NCI-H2081 treated with DMSO at 0.1 percent for 48 hours (cell line): ENCODE measurements around the gene RPS13.
"Not testable (repeated sequence)": the region's sequence is repeated elsewhere in the genome, so short reads cannot be mapped to it uniquely, and the experiment has no call there.

ENCODE experiments used
- DNase-seq: peaks from one replicate; lab custom pipeline; 2025; lab: John Stamatoyannopoulos, UW

RPS13 gene

DNA sequence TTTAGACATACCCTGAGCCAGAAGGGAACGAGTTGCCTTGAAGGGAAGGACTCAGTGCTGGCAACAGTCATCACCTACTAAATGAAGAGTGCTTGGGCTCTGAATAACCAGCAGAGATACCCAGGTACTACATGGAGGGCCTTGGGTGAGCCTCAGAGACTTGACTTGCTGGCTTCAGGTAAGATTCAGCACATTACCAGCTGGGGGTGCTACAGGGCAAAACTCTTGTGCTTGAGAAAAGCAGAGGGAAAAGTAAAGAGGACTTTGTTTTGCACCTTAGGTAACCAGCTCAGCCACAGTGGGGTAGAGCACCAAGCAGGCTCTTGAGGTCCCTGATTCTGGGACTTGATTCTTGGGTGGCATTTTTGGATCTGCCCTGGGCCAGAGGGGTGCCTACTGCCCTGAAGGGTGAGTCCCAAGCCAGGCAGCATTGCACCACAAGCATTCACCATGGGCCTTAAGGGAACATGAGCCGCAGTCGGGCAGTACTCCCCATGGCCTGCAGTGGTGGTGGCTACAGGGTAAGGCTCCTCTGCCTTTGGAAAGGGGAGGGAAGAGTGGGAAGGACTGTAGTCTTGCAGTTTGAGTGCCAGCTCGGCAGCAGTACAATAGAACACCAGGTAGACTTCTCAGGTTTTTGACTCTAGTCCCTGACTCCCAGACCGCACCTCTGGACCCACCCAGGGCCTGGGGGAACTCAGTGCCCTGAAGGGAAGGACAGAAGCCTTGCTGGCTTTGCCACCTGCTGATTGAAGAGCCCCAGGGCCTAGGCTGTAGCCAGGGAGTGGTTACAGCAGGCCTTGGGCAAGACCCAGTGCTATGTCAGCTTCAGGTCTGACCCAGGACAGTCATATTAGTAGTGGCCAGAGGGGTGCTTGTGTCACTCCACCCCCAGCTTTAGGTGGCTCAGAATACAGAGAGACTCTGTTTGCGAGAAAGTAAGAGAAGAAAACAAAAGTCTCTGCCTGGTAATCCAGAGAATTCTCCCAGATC lies 40.5 kb downstream of the RPS13 start:
- no peak for DNase-seq

DNA sequence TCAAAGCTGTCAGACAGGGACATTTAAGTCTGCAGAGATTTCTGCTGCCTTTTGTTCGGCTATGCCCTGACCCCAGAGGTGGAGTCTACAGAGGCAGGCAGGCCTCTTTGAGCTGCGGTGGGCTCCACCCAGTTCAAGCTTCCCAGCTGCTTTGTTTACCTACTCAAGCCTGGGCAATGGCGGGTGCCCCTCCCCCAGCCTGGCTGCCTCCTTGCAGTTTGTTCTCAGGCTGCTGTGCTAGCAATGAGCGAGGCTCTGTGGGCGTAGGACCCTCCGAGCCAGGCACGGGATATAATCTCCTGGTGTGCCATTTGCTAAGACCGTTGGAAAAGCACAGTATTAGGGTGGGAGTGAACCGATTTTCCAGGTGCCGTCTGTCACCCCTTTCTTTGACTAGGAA lies 43.4 kb downstream of the RPS13 start:
- not testable (repeated sequence) for DNase-seq

DNA sequence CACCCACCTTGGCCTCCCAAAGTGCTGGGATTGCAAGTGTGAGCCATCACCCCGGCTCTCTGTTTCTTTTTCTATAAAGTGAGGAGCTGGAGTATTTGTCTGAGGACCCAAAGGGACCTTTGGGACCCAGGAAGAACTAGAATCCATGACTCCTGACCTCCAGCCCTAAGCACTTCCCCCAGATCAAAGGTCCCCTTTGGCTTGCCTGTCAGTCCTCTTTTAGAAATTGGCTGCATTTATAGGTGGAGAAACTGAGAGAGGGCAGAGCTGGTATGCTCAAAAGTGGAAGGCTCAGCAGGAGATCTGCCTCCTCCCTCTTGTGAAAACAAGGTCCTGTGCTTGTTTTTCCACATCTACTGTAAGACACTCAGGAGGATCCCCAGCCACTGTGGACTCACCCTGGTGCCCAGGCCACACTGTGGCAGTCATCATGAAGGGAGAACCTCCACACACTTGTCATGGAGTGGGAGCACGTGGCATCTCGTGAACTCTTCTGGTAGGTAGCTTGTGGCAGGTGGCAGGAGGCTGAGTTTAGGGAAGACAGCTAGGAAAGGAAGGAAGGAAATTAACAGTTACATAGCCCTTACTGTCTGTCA lies 50.9 kb downstream of the RPS13 start:
- DNase-seq, result no peak

DNA sequence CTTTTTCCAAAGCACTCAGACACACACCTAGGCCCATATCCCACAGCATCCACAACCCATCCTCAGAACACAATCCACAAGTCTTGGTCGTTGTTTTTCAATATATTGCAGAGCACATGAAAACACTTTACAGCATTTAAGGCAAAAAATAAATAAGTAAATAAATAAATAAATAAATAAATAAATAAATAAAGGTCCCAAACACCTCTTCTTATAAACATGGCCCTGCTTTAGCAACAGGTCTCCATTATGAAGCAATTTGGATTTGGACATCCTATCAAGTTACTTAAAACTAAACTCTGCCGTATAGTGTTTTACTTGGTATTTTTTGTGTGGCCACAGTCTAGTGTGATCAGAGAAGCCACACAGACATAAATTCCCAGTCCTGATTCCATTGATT lies 52.5 kb downstream of the RPS13 start:
- DNase-seq, result no peak
